Uterus (tissue), 2 donors: ENCODE results near the gene NT5E.

Experiments
- CTCF ChIP-seq, 4 experiments: fragments of 200-600 bp in 2 of 4; fragments of 450-650 bp in 2 of 4; sonication (generic) in 2 of 4; IDR thresholded peaks; one replicate each; pipeline ENCODE4 v1.5.1; 2016 to 2019; ENCODE audit warnings: antibody characterized with exemption in 4 of 4, mild to moderate bottlenecking in 2 of 4, moderate library complexity in 1 of 4
- POLR2A ChIP-seq, 2 donors: fragments of 450-650 bp; IDR thresholded peaks; one replicate each; pipeline ENCODE4 v1.6.1; 2016; ENCODE audit warnings: antibody characterized with exemption in 2 of 2, mild to moderate bottlenecking in 1 of 2, moderate library complexity in 1 of 2

- TF ChIP-seq CTCF (IDR thresholded peaks at IDR 0.05) (no peak), POLR2A (IDR thresholded peaks at IDR 0.05) (no peak)
These were observed 6.3 kb upstream of the NT5E start for GRCh38 chr6:85443349-85444117.
